AG08396 (cell line): Measurements from ENCODE around the gene KCNIP3.

Experiments used
- DNase-seq: peaks from one replicate; pipeline ENCODE4 v3.0.0; 2012; ENCODE audit warnings: low spot score, mixed read lengths

KCNIP3 gene

DNA sequence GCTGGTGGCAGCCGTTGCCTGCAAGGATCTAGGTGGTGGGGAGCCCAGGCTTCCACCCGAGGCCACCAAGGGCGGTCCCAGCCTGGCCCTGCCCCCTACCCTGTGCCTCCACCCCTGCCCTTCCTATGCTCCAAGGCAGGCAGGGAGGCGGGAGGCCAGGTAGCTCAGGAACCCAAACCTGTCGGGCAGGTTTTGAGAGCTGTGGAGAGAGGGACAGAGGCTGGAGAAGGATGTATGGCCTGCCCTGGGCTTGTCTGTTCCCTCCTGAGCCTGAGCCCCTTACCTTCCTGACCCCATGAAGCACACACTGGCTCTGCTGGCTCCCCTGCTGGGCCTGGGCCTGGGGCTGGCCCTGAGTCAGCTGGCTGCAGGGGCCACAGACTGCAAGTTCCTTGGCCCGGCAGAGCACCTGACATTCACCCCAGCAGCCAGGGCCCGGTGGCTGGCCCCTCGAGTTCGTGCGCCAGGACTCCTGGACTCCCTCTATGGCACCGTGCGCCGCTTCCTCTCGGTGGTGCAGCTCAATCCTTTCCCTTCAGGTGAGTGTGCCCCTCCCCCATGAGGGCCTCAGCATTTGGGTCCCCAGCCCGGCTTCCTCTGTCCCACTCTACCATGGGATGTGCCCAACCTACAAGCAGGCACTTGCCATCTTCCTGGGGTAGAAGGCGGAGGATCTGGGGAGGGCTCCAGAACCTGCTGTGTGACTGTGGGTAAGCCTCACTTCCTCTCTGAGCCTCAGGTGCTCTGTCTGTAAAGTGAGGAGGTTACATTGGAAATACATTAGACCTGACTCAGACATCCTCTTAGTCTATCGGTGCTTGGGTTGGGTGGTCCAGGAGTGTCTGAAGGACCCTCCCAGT, 22.6 kb upstream of the KCNIP3 start, which contains the start of gene PROM2:
Gene PROM2 (plus strand): TSS at position 159 of the 860 bp plus-strand sequence. CDS start 137 bp downstream, at position 296.
- no peak for DNase-seq

- DNase-seq, result no peak
Observed at GRCh38 chr2:95275151-95275515, 22.0 kb upstream of the KCNIP3 start.

DNA sequence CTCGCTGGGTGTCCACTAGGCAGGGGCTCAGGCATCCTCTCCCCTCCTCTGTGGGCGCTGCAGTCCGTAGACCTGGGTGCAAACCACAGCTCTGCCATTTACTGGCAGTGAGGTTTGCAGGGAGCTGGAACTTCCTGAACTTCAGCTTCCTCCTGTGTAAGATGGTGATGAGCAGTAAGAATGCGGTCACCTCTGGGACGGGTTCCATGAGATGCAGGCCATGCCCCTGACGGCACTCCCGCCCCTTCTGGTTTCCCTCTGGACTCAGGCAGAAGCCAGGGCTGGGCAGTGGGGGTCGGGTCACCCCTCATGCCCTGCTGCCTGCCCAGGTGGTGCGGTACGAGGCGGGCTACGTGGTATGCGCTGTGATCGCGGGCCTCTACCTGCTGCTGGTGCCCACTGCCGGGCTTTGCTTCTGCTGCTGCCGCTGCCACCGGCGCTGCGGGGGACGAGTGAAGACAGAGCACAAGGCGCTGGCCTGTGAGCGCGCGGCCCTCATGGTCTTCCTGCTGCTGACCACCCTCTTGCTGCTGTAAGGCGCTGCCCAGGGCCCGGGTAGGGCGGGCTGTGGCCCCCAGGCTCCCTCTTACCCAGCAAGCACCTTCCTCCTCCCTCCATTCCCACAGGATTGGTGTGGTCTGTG, 21.4 kb upstream of the KCNIP3 start:
- DNase-seq, result no peak

GRCh38 chr2:95276244-95276887, 20.8 kb upstream of the KCNIP3 start:
- DNase-seq, result no peak

GRCh38 chr2:95276888-95277245, 20.3 kb upstream of the KCNIP3 start:
- no peak for DNase-seq

GRCh38 chr2:95277246-95277906, 19.8 kb upstream of the KCNIP3 start:
- no peak for DNase-seq

GRCh38 chr2:95278051-95278471, 19.1 kb upstream of the KCNIP3 start:
- DNase-seq, result peak; percentile 56

DNA sequence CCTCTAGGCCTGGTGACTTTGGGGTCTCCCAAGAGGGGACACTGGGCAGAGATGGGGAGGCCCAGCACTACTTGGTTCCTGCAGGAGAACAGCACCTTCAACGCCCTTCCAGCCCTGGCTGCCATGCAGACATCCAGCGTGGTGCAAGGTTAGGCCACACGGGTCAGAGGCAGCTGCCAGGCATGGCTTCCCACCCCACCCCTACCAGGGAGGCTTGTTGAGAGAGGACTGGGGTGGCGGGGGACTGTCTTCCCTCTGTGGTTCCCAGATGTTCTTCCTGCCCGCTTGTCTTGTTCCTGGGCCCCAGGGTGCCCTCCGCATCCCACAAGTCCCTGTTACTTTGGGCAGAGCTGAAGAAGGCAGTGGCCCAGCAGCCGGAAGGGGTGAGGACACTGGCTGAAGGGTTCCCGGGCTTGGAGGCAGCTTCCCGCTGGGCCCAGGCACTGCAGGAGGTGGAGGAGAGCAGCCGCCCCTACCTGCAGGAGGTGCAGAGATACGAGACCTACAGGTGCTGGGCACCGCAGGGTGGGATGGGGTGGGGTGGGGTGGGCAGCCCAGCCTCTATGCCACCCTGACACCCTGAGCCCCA, 18.4 kb upstream of the KCNIP3 start:
- DNase-seq, result no peak

DNA sequence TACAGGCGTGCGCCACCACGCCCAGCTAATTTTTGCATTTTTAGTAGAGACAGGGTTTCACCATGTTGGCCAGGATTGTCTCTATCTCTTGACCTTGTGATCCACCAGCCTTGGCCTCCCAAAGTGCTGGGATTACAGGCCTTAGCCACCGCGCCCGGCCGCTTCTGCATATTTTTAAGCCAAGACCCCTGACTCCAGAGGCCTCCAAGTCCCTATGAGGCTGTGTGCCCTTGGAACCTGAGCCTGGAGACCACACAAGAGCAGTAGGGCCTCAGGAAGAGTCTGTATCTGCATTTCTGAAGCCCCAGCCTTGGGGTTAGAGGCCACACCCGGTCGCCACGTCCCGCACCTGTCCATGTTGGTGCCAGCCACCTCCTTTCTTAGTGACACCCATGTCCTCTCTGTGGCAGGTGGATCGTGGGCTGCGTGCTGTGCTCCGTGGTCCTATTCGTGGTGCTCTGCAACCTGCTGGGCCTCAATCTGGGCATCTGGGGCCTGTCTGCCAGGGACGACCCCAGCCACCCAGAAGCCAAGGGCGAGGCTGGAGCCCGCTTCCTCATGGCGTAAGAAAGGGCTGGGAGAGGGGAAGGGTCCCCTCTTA, 17.6 kb upstream of the KCNIP3 start:
- DNase-seq, result no peak

- no peak for DNase-seq
Observed at GRCh38 chr2:95281071-95281470, 16.1 kb upstream of the KCNIP3 start.

DNA sequence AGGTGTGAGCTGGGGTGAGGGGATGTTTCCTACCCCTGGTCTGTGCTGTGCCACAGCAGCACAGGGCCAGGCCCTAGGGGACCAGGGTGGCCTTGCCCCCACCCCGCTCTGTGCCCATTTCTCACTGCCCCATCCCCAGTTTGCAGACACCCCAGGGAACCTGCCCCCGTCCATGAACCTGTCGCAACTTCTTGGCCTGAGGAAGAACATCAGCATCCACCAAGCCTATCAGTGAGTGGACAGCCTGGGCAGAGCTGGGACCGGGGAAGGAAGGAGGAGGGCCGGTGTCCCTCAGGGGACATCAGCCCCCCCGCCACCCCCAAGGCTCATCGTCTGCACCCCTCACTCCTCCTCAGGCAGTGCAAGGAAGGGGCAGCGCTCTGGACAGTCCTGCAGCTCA, 15.4 kb upstream of the KCNIP3 start:
- DNase-seq, result no peak

- DNase-seq, result no peak
Observed at GRCh38 chr2:95282458-95282857, 14.7 kb upstream of the KCNIP3 start.

- no peak for DNase-seq
Observed at GRCh38 chr2:95283562-95283961, 13.6 kb upstream of the KCNIP3 start.

GRCh38 chr2:95284886-95285541, 12.1 kb upstream of the KCNIP3 start:
- DNase-seq, result no peak

DNA sequence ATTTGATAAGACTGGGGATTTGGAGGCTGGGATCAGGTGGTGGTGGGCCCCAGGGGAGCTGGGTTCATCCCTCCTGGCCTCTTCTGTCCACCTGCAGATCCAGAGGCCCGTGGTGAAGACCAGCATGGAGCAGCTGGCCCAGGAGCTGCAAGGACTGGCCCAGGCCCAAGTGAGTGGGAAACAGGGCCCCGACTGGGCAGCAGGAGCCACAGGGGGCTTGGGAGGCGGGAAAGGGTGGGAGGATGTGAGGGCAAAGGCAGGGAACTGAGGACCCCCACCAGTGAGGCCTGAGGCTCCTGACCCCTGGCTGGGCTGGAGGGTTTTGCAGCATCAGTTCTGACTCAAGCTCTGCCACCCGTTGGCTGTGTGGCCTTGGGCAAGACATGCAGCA, 11.6 kb upstream of the KCNIP3 start:
- DNase-seq, result no peak

- DNase-seq, result no peak
Observed at GRCh38 chr2:95287336-95287735, 9.8 kb upstream of the KCNIP3 start.

DNA sequence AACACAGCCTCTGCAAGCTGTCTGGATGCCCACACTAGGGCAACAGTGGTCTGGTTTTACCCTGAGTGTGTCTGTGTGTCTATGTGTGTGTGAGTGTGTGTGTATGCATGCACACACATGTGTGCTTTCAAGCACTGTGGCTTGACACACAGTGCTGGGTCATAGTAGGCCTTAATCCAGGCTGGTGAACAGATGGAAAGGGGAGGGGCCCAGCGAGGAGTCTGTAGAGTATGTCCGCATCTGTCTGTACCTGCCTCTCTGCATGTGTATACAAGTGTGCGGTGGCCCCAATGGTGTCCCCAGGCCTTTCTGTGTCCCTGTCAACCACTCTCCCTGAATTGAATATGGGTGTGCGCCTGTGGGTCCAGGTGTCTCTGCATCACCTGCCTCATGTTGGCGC, 9.3 kb upstream of the KCNIP3 start:
- DNase-seq, result no peak

GRCh38 chr2:95289253-95289652, 7.9 kb upstream of the KCNIP3 start:
- DNase-seq, result no peak

- no peak for DNase-seq
Observed at GRCh38 chr2:95291222-95291621, 5.9 kb upstream of the KCNIP3 start.

DNA sequence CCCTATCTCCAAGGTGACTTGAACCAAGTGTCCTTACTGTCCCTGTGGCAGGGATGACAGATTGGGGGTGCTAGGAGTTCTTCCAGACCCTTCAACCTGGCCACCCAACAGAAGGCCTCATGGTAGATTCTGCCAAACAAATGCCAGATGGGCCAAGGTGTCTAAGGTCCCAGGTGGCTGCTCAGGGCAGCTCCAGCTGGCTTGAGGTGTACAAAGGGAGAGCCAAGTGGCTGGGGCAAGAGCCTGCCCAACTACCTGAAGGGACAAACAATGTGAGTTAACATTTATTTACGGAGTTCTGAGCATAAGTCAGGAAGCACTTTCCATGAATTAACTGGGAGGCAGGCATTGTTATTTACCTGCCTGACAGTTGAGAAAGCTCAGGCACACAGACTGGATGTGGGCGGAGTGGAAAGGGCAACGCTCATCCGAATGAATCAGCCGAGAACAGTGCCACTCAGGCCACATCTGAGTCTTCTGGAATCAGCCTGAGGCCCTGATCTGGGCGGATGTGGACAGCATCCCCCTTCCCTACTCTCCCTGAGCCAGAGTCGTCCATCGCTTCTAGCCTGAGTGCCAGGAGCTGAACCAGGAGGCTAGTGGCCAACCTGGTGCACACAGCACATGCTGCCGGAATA, 4.4 kb upstream of the KCNIP3 start:
- no peak for DNase-seq
